Activated CD4-positive, alpha-beta T cell treated with anti-CD3 and anti-CD28 coated beads for 24 hours (primary cell): ENCODE results near the gene DTYMK.
"Not testable (repeated sequence)": the region's sequence is repeated elsewhere in the genome, so short reads cannot be mapped to it uniquely, and the experiment has no call there.

Source experiments
- DNase-seq, 2 donors: peaks; one replicate each; pipeline ENCODE4 v3.0.0-alpha.2; 2020; ENCODE audit warnings: low read depth in 2 of 2

DTYMK gene

GRCh38 chr2:241672243-241673188, 14.1 kb downstream of the DTYMK start:
- DNase-seq: no peak

- no peak for DNase-seq
Observed at GRCh38 chr2:241671457-241672240, 15.0 kb downstream of the DTYMK start.

- DNase-seq: no peak
Observed at GRCh38 chr2:241670333-241671110, 16.1 kb downstream of the DTYMK start.

GRCh38 chr2:241668839-241669238, 17.8 kb downstream of the DTYMK start:
- DNase-seq: no peak

GRCh38 chr2:241668354-241668753, 18.3 kb downstream of the DTYMK start:
- DNase-seq: no peak

GRCh38 chr2:241666627-241667400, 19.8 kb downstream of the DTYMK start:
- DNase-seq: no peak

- no peak for DNase-seq
Observed at GRCh38 chr2:241665731-241666440, 20.7 kb downstream of the DTYMK start.

GRCh38 chr2:241662731-241663130, 23.9 kb downstream of the DTYMK start:
- DNase-seq: not testable (repeated sequence)

GRCh38 chr2:241660593-241661213, 25.9 kb downstream of the DTYMK start:
- no peak for DNase-seq

- peak in 1 of 2 donors; percentile 18 for DNase-seq
Observed at GRCh38 chr2:241659150-241659739, 27.4 kb downstream of the DTYMK start.

GRCh38 chr2:241658296-241658695, 28.3 kb downstream of the DTYMK start:
- no peak for DNase-seq

- no peak for DNase-seq
Observed at GRCh38 chr2:241657786-241658254, 28.8 kb downstream of the DTYMK start.

- DNase-seq: no peak
Observed at GRCh38 chr2:241656190-241656741, 30.3 kb downstream of the DTYMK start.

GRCh38 chr2:241655516-241656189, 31.0 kb downstream of the DTYMK start:
- DNase-seq: no peak

GRCh38 chr2:241654551-241654950, 32.1 kb downstream of the DTYMK start:
- DNase-seq: no peak

- no peak for DNase-seq
Observed at GRCh38 chr2:241653210-241653750, 33.3 kb downstream of the DTYMK start.

- no peak for DNase-seq
Observed at GRCh38 chr2:241652722-241653121, 33.9 kb downstream of the DTYMK start.

- no peak for DNase-seq
Observed at GRCh38 chr2:241652142-241652541, 34.5 kb downstream of the DTYMK start.
